Stimulated activated CD8-positive, alpha-beta memory T cell treated with anti-CD3 and anti-CD28 coated beads, Interleukin-4, amount 100 ng/mL, for 24 hours (primary cell): ENCODE measurements around the gene PLEKHJ1.
"Not testable (repeated sequence)": the region's sequence is repeated elsewhere in the genome, so short reads cannot be mapped to it uniquely, and the experiment has no call there.

ENCODE experiments used
- DNase-seq: peaks from one replicate; pipeline ENCODE4 v3.0.0-alpha.2; 2020; ENCODE audit warnings: low read depth

PLEKHJ1 gene

GRCh38 chr19:2219726-2220125 lies 16.4 kb downstream of the PLEKHJ1 start:
- no peak for DNase-seq

DNA sequence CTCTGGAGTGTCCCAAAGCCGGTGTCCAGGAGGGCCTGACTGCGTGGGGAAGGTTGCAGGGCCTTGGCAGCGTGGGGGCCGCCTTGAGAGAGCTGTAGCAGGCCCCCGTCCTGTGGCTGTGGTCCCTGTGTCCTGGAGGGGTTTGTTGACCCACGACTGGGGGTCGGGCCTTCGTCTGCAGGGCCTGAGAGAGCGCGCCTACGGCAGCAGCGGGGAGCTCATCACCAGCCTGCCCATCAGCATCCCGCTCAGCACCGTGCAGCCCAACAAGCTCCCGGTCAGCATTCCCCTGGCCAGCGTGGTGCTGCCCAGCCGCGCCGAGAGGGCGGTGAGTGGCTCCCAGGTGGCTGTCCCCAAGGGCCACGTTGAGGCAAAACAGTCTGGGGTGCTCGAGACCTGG lies 18.5 kb downstream of the PLEKHJ1 start:
- no peak for DNase-seq

GRCh38 chr19:2216361-2217225 lies 19.5 kb downstream of the PLEKHJ1 start:
- DNase-seq: no peak

DNA sequence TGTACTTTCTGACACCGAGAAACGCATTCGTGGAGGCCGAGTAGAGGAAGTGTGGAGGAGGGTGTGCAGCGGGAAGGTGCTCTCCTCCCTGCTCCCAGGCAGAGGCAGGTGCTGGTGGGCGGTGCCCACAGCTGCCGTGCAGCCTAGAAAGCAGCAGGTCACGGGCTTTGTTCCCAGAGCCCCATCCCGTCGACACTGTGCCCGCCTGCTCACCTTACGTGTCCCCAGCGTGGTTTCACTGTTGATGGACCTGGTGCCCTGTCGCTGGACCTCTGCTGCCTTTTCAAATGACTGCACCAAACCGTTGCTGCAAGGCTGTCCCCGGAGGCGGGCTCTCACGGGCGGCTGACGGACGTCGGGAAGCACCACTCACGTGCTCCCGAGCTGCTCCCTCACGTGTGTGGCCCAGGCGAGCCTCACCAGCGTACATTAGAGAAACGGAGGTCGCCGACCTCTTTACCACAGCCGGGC lies 20.8 kb downstream of the PLEKHJ1 start:
- DNase-seq: no peak

GRCh38 chr19:2214251-2214650 lies 21.9 kb downstream of the PLEKHJ1 start:
- no peak for DNase-seq

DNA sequence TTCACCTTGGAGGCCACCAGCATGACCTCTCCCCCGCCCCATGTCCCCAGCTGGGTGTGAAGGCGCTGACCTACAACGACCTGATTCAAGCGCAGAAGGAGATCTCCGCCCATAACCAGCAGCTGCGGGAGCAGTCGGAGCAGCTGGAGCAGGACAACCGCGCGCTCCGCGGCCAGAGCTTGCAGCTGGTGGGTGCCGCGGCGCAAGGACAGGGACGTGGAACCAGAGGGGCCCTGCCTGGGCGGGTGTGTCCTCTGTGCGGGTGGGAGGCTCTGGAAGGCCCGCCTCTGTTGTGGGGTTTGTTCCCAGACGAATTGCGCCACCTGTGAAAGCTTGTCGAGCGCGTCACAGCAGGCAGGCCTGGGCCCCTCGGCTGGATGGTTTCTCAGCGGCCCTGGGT lies 22.3 kb downstream of the PLEKHJ1 start:
- no peak for DNase-seq

GRCh38 chr19:2212861-2213711 lies 23.0 kb downstream of the PLEKHJ1 start:
- no peak for DNase-seq

DNA sequence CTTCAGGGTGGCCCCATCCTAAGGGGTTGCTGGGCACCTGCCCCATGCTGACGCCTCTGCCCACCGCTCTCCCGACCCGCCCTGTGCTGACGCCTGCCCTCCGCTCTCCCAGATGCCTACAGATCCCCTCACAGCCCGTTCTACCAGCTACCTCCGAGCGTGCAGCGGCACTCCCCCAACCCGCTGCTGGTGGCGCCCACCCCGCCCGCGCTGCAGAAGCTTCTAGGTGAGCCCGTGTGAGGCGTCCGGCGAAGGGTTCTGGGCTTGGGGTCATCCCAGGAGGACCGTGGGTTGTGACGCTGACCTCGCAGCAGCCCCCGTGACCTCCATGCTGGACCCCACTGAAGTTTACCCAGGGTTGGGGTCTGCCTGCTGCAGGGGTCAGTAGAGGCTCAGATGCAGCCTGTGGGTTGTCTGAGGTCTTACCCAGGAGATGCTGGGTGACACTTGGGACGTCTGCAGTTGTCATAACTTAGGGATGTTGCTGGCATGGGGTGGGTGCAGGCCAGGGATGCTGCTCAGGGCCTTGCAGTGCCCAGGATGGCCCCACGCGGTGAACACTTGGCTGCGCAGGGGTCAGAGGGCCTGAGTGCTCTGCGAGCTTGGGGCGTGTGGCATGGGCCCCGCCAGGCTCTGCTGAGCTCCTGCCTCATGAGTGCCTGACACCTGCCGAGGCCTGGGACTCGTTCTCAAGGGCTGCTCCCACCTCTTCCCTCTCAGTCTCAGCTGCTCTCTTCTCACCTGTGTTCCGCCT lies 25.0 kb downstream of the PLEKHJ1 start:
- no peak for DNase-seq

- DNase-seq: no peak
Observed at GRCh38 chr19:2210206-2210605, 25.9 kb downstream of the PLEKHJ1 start.

DNA sequence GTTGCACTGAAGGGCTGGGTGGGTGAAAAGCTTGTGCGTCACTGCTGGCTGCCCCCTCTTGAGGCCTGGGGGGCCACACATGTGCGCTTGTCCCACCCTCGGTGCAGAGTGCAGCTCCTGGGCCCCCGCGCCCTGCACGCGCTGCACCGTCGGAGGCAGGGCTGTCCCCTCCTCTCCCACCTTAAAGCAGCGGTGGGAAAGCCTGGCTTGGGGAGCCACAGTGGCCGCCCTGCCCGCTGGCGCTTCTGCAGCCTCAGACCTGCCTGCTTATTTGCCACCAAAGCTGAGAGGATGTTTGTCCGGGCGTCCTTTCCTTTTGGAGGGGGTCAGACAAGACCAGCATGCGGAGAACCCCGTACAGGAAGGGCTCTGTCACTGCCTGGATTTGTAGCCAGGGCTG lies 26.7 kb downstream of the PLEKHJ1 start:
- no peak for DNase-seq

DNA sequence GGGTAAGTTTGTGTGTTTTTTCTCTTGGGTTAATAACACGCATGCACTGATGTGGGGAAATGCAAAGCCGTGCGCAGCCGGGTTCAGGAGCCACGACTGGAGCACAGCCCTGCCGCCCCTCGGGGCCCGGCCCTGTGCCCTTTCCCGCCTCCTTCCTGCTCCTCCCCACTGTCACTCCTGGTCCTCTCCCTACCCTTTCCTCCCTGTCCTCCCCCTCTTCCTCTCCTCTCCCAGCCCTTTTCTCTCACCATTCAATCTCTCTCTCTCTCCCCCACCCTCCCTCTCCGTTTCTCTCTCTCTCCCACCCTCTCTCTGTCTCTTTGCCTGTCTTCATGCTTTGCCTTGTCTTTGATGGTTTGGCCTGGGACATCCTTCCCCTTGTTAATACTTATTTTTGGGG lies 27.2 kb downstream of the PLEKHJ1 start:
- DNase-seq: no peak

DNA sequence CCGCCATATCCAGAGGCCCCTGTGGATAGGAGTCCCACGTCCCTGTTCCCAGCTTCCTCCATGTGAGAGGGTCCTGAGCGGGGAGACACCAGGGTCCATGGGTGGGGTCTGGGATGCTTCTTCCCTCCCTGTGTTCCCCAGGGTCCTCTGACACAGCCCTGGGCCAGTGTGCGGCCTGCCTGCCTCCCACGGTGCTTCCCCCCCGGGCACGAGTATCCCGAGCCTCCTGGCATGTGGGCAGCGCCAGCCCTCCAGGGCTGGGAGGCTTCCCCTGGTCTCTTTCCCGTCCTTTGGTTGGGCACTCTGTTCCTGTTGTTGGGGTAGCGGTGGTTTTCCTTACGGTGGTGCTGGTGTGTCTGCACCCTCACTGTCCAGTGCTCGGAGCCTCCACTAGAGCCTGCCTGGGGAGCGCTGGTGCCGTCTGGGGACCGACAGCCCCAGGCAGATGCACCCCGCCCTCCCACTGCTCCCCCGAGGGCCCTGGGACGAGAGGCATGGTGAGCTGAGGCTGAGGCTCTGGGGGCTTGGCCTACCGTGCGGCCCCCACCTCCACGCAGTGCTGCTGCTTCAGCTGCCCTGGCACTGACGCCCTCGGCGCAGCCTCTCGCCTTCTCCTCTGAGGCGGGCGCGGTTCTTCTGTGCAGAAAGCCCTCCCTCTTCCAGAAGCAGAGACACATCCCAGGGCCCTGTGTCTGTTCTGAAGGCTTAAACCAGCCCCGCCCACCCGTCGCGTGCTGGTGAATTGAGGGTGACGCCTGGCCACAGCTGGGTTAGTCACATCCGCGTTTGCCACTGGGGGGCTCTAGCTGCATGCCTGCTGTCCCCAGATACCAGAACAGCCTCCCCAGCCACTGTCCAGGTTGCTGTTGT lies 27.9 kb downstream of the PLEKHJ1 start:
- DNase-seq: peak; percentile 34

- no peak for DNase-seq
Observed at GRCh38 chr19:2207008-2207407, 29.1 kb downstream of the PLEKHJ1 start.

GRCh38 chr19:2202366-2202765 lies 33.8 kb downstream of the PLEKHJ1 start:
- no peak for DNase-seq

GRCh38 chr19:2201473-2202148 lies 34.5 kb downstream of the PLEKHJ1 start:
- no peak for DNase-seq

- DNase-seq: not testable (repeated sequence)
Observed at GRCh38 chr19:2200624-2201294, 35.4 kb downstream of the PLEKHJ1 start.

GRCh38 chr19:2199861-2200623 lies 36.1 kb downstream of the PLEKHJ1 start:
- DNase-seq: no peak

- DNase-seq: no peak
Observed at GRCh38 chr19:2199215-2199614, 36.9 kb downstream of the PLEKHJ1 start.

- DNase-seq: no peak
Observed at GRCh38 chr19:2198317-2198716, 37.8 kb downstream of the PLEKHJ1 start.
